GM12891 (cell line): ENCODE measurements around the gene HSBP1.
A peak's percentile ranks its signal among the peaks of the same experiment; 100 is the strongest.

Experiments used
- DNase-seq: peaks from one replicate; pipeline ENCODE4 v3.0.0; 2011; ENCODE audit warnings: low spot score; ENCODE audit not compliant: insufficient read length
- FAIRE-seq: peaks from 2 replicates; lab custom pipeline; 2011; peaks lifted over from hg19 to GRCh38; lab: Jason Lieb, UNC
- PAX5 ChIP-seq: IDR thresholded peaks from 2 replicates; pipeline ENCODE4 v1.6.1; 2011; ENCODE audit warnings: low read length, moderate library complexity, mild to moderate bottlenecking; ENCODE audit not compliant: insufficient read depth, severe bottlenecking
- POLR2A ChIP-seq: IDR thresholded peaks from 2 replicates; pipeline ENCODE4 v1.6.1; 2011; ENCODE audit warnings: low read depth, low read length, control low read depth
- POLR2AphosphoS5 ChIP-seq: IDR thresholded peaks from 2 replicates; pipeline ENCODE4 v1.6.1; 2011; ENCODE audit warnings: low read depth, low read length, control low read depth
- POU2F2 ChIP-seq: IDR thresholded peaks from 2 replicates; pipeline ENCODE4 v1.6.1; 2011; ENCODE audit warnings: low read depth, mild to moderate bottlenecking, control low read depth, low read length, moderate library complexity
- SPI1 ChIP-seq: IDR thresholded peaks from 2 replicates; pipeline ENCODE4 v1.6.1; 2011; ENCODE audit warnings: low read depth, low read length, control low read depth
- TAF1 ChIP-seq: IDR thresholded peaks from 2 replicates; pipeline ENCODE4 v1.6.1; 2011; ENCODE audit warnings: low read depth, low read length, control low read depth

The HSBP1 gene

DNA sequence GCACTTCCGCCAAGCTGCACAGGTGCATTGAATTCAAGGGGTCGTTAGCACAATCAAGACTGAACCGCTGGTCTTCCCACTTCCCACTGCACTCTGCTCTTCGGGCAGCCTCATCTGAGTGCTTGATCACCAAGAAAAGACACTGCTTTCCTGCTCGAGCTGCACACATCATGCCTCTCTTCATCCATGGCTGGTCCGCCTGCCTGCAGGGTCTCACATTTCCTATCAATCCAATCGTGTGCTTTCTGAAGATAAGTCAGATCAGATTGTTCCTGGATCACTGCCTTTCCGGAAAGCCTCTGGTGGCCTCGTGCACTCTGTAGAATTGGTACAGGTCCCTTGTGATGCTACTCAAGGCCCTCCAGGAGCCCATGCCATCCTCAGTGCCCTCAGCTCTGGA is 30.8 kb upstream of the HSBP1 start:
- TF ChIP-seq TAF1 (no peak), POLR2A (no peak), POU2F2 (no peak), POLR2AphosphoS5 (no peak), SPI1 (no peak), PAX5 (no peak)
- FAIRE-seq (no peak), DNase-seq (no peak)

DNA sequence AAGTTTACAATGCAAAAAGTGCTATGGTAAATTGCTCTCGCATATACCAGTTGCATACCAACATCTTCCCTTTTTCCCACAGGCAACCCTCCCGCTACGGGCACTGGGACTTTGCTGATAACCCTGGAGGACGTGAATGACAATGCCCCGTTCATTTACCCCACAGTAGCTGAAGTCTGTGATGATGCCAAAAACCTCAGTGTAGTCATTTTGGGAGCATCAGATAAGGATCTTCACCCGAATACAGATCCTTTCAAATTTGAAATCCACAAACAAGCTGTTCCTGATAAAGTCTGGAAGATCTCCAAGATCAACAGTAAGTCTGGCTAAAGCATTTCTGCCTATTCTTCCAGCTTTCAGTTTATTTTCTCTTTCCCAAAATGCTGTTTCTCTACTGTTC is 27.9 kb upstream of the HSBP1 start:
- TF ChIP-seq TAF1 (no peak), SPI1 (no peak), POLR2AphosphoS5 (no peak), POLR2A (no peak), PAX5 (no peak), POU2F2 (no peak)
- FAIRE-seq (no peak), DNase-seq (no peak)

DNA sequence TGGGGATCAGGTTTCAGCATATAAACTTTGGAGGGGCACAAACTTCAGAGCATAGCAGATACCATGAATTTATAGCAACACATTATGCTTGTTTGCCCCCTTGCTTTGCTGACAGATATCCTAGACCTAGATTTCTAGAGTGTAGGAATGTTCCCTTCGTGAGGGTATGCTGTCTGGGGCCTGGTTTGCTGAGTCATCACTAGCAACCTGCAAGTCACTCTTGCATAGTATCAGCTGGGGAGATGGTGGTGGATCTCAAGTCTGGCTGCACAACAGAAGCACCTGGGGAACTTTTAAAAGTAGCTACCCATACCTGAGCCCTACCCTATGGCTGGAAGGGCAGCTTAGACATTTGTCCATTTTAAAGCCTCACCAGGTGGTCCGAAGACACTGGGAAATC is 22.3 kb upstream of the HSBP1 start:
- no peak for TF ChIP-seq SPI1
- no peak for TF ChIP-seq POLR2AphosphoS5
- no peak for TF ChIP-seq TAF1
- no peak for TF ChIP-seq POU2F2
- no peak for TF ChIP-seq PAX5
- TF ChIP-seq POLR2A: no peak
- FAIRE-seq (no peak), DNase-seq (no peak)

DNA sequence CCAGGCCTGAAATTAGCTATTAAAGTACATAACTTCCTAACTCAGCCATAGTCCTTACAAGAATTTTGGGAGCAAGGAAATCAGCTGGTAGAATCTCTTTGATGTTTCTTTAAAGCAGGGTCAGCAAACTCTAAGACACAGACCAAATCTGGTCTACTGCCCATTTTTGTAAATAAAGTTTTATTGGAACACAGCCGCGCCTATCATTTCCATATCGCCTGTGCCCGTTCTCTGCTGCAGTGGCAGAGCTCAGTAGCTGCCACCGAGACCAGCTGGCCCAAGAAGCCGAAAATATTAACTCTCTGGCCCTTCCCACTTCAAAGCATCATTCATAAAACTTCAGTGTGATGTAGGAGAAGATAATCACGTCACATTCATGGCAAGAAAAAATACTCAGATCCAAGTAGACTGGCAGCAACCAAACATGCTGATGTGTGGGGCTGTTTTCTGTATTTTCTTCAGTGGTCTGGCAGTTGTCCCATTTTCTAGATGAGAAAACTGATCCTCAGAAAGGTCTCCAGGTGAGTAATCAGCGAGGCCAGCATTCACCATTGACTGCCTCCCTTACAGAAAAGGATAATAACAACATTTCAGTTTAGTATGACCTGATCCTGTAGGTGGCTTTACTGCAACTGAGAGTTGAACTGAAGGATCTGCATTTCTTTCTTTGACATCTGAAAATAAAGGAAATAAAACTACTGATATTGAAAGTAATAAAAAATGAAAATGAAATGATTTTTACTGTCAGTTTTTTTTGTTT is 18.0 kb upstream of the HSBP1 start:
- TF ChIP-seq POLR2A: no peak
- no peak for TF ChIP-seq PAX5
- TF ChIP-seq POU2F2: no peak
- TF ChIP-seq POLR2AphosphoS5: no peak
- no peak for TF ChIP-seq TAF1
- TF ChIP-seq SPI1: no peak
- no peak for DNase-seq
- FAIRE-seq: no peak

DNA sequence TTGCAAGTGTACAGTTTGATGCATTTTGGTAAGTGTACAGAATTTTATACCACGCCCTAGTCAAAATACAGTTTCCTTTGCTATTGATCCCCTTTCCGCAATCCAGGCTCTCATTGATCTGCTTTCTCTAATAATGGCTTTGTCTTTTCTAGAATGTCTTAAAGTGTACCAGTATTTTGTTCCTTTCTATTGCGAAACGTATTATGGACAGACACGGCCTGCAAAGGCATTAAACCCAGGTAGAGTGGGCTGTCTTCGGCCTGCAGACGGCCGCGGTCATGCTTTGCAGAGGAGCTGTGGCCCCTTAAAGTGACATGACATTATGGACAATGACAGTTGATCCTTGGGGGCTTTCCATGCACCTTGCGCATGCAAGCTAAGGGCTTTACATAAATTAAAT is 15.9 kb upstream of the HSBP1 start:
- FAIRE-seq: no peak
- TF ChIP-seq POLR2AphosphoS5: no peak
- no peak for DNase-seq

DNA sequence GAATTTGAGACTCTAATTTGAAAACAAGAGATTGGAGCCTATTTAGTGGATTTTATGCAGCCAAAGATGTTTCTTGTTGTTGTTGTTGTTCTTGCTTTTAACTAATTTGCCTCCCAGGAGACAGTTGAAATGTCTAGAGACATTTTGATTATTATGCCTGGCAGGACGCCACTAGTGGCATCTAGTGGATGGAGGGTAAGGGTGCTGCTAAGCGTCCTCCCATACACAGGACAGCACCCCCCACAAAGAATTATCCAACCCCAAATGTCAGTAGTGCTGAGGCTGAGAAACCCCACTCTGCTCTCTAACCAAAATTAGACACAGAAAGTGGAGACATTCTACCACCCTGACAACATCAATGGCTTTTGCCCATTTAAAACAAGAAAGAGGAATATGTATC is 15.4 kb upstream of the HSBP1 start:
- TF ChIP-seq POU2F2: no peak
- no peak for TF ChIP-seq TAF1
- TF ChIP-seq PAX5: no peak
- no peak for TF ChIP-seq POLR2AphosphoS5
- no peak for TF ChIP-seq SPI1
- TF ChIP-seq POLR2A: no peak
- DNase-seq: no peak
- peak; percentile 20 for FAIRE-seq

DNA sequence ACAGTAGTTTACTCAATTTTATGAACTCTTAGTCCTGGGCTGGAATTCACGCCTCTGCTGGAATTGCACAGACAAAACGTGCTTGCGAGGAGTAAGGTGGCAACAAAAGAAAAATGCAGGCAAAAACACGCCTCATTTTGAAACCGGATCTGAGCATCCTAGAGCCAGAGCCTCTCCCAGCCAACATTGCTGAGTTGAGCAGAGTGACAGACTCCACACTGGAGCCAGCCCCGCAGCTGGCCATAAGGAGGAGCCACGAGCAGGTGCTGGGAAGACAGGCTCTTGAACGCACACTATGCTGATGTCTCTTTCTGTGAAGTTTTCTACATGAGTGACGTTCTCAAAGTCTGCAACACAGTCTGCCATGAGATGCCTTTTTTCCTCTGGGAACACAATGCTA is 14.6 kb upstream of the HSBP1 start:
- FAIRE-seq (no peak), DNase-seq (no peak)
- no peak for TF ChIP-seq POLR2AphosphoS5
- TF ChIP-seq PAX5: no peak
- no peak for TF ChIP-seq TAF1
- TF ChIP-seq POLR2A: no peak
- no peak for TF ChIP-seq SPI1
- no peak for TF ChIP-seq POU2F2

DNA sequence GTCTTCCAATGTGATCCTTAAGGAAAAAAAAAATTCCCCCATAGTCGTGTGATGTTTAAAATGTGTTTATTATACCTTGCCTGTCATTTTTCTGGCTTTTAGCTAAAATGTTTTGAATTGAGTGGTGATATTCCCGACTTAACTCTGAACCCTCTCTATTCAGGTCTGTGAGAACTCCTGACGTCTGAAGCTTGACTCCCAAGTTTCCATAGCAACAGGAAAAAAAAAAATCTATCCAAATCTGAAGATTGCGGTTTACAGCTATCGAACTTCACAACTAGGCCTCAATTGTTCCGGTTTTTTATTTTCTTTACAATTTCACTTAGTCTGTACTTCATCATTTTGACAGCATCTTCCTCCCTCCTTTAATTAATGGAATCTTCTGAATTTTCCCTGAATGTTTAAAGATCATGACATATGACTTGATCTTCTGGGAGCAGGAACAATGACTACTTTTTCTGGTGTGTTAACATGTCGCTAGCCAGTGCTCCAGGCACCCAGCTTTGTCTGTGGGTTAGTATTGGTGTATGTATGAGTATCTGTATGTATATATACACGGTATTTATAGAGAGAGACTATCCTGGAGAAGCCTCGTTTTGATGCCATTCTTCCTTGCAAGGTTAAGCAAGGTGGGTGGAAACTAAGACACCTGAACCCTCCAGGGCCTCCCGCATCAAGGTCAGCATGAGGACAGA is 12.8 kb upstream of the HSBP1 start:
- TF ChIP-seq TAF1: no peak
- no peak for TF ChIP-seq POLR2AphosphoS5
- no peak for TF ChIP-seq PAX5
- no peak for TF ChIP-seq SPI1
- TF ChIP-seq POU2F2: no peak
- no peak for TF ChIP-seq POLR2A
- no peak for DNase-seq
- no peak for FAIRE-seq

DNA sequence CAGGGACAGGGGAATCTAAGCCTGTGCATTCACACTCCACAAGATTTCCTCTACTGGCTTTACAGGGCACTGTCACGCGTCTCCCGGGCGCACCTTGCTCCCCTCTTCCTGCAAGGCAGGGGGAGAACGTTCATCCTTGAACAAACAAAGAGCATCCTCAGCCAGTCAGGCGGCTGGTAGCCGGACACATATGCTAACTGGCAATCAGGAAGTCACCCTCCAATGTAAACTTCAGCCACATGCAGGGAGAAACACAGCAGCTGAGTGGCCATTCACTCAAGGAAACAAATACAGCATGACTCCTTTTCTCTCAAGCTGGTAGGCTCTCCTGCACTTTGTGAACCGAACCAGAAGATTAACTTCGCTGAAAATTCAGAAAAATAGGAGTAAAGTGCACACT is 10.8 kb upstream of the HSBP1 start:
- DNase-seq (no peak), FAIRE-seq (no peak)
- TF ChIP-seq PAX5: no peak
- TF ChIP-seq POLR2AphosphoS5: no peak
- TF ChIP-seq POU2F2: no peak

DNA sequence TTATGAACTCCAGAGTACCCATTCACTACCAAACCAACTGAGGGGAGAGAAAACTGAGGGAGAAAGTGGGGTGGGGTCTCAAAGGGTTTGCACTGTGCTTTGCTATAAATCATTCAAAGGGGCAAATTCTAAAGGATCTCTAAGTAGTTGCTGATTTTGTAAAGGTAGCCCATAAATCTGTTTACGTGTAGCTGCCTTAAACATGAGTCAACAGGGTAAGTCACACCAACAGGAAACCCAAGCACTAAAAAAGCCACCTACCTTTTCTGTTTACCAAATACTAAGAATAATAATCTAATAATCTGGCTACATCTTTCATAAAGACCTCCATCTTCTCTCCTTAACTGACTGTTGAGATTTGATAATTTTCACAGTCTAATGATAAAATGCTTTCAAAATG is 8.4 kb upstream of the HSBP1 start:
- no peak for DNase-seq
- TF ChIP-seq POLR2AphosphoS5: no peak
- TF ChIP-seq PAX5: no peak
- no peak for TF ChIP-seq SPI1
- TF ChIP-seq TAF1: no peak
- FAIRE-seq: no peak
